Right atrium auricular region (tissue), 2 donors: ENCODE measurements around the gene FGFR3. TPM values are rescaled to one million over a fixed set of nuclear protein-coding genes. Genes with fewer than 3 reads are reported as not detected.

Experiments
- DNase-seq: peaks from one replicate; pipeline ENCODE4 v3.0.0-alpha.2; 2019; ENCODE audit warnings: low spot score
- H3K27ac ChIP-seq, 2 donors: fragments of 200-600 bp; sonication (generic); 1 replicate in 1 of 2; 2 replicates in 1 of 2; pipeline ENCODE4 v1.5.1; 2016 to 2019
- H3K27me3 ChIP-seq, 2 donors: fragments of 200-600 bp; sonication (generic); one replicate each; pipeline versions ENCODE4 v1.5.1 to v1.6.0; 2017 to 2019
- H3K36me3 ChIP-seq: fragments of 200-600 bp; sonication (generic); one replicate; pipeline ENCODE4 v1.5.1; 2016
- H3K4me1 ChIP-seq, 2 donors: fragments of 200-600 bp; sonication (generic); one replicate each; pipeline versions ENCODE4 v1.5.1 to v1.6.0; 2017 to 2019
- H3K4me3 ChIP-seq, 2 donors: fragments of 200-600 bp; sonication (generic); 1 replicate in 1 of 2; 2 replicates in 1 of 2; pipeline ENCODE4 v1.5.1; 2017 to 2019; ENCODE audit warnings: mild to moderate bottlenecking in 1 of 2, moderate library complexity in 1 of 2
- H3K9me3 ChIP-seq, 2 donors: fragments of 200-600 bp; sonication (generic); one replicate each; pipeline ENCODE4 v1.5.1; 2019
- CTCF ChIP-seq, 2 donors: fragments of 200-600 bp; sonication (generic); IDR thresholded peaks; one replicate each; pipeline ENCODE4 v1.5.1; 2019; ENCODE audit warnings: antibody characterized with exemption in 2 of 2
- total RNA-seq, 2 donors: library from RNA; depleted of rRNA; stranded (reverse); fragments of >200 nt; gene quantifications; one replicate each; pipeline ENCODE4 v1.1.0, GENCODE V29; 2016

FGFR3 gene
- total RNA-seq, 2 donors from 2014 or later = 2.6 to 15.4 TPM

GRCh38 chr4:1813915-1814314, 20.8 kb downstream of the FGFR3 start:
- Histone ChIP-seq H3K4me3 (no peak overlapping the region), H3K36me3 (peaks cover 57% of the 10 kb centered on the region), H3K4me1 (no peaks in the 10 kb centered on the region), H3K27ac (no peak overlapping the region), H3K9me3 (no peaks in the 10 kb centered on the region), H3K27me3 (no peaks in the 10 kb centered on the region)
- no peak for DNase-seq
- no peak for TF ChIP-seq CTCF (IDR thresholded peaks at IDR 0.05)

- H3K9me3 ChIP-seq = no peaks in the 10 kb centered on the region
- TF ChIP-seq CTCF (IDR thresholded peaks at IDR 0.05) = no peak
- H3K4me3 ChIP-seq = no peak overlapping the region
- no peaks in the 10 kb centered on the region for H3K4me1 ChIP-seq
- H3K27ac ChIP-seq = no peak overlapping the region
- no peaks in the 10 kb centered on the region for H3K27me3 ChIP-seq
- DNase-seq = no peak
- peaks cover 62% of the 10 kb centered on the region for H3K36me3 ChIP-seq
These were observed 21.4 kb downstream of the FGFR3 start for GRCh38 chr4:1814453-1814852.

- TF ChIP-seq CTCF (IDR thresholded peaks at IDR 0.05) = no peak
- DNase-seq = no peak
- Histone ChIP-seq H3K27me3 (no peaks in the 10 kb centered on the region), H3K9me3 (no peaks in the 10 kb centered on the region), H3K36me3 (peaks cover 71% of the 10 kb centered on the region), H3K4me3 (no peak overlapping the region), H3K27ac (no peak overlapping the region), H3K4me1 (no peaks in the 10 kb centered on the region)
These were observed 22.3 kb downstream of the FGFR3 start for GRCh38 chr4:1815096-1815996.

GRCh38 chr4:1815997-1816860, 23.1 kb downstream of the FGFR3 start:
- DNase-seq = no peak
- H3K36me3 ChIP-seq = peaks cover 78% of the 10 kb centered on the region
- H3K9me3 ChIP-seq = no peaks in the 10 kb centered on the region

GRCh38 chr4:1819284-1819683, 26.2 kb downstream of the FGFR3 start:
- Histone ChIP-seq H3K36me3 (peaks cover 95% of the 10 kb centered on the region), H3K27me3 (no peaks in the 10 kb centered on the region), H3K4me3 (no peak overlapping the region), H3K27ac (no peak overlapping the region), H3K9me3 (no peaks in the 10 kb centered on the region), H3K4me1 (no peaks in the 10 kb centered on the region)
- DNase-seq = no peak
- no peak for TF ChIP-seq CTCF (IDR thresholded peaks at IDR 0.05)

More at GRCh38 chr4:1815997-1816860, 23.1 kb downstream of the FGFR3 start:
- Histone ChIP-seq H3K27me3 (no peaks in the 10 kb centered on the region), H3K4me1 (no peaks in the 10 kb centered on the region), H3K27ac (no peak overlapping the region), H3K4me3 (no peak overlapping the region)
- TF ChIP-seq CTCF (IDR thresholded peaks at IDR 0.05) = no peak
